CD4-positive, alpha-beta T cell treated with Interferon alpha-2 for 1 hour (primary cell): ENCODE data around the gene NHERF2.

ENCODE experiments used
- DNase-seq, 2 donors: peaks; one replicate each; pipeline ENCODE4 v3.0.0-alpha.2; 2020 to 2022

NHERF2 gene

GRCh38 chr16:2063861-2064260 is 37.2 kb downstream of the NHERF2 start:
- no peak for DNase-seq

- no peak for DNase-seq
Observed at GRCh38 chr16:2064368-2064945, 37.8 kb downstream of the NHERF2 start.

GRCh38 chr16:2066139-2066538 is 39.4 kb downstream of the NHERF2 start:
- no peak for DNase-seq

- DNase-seq: no peak
Observed at GRCh38 chr16:2070576-2071453, 44.1 kb downstream of the NHERF2 start.

GRCh38 chr16:2071454-2072202 is 44.9 kb downstream of the NHERF2 start:
- DNase-seq: no peak

GRCh38 chr16:2072926-2073325 is 46.2 kb downstream of the NHERF2 start:
- DNase-seq: no peak

- DNase-seq: no peak
Observed at GRCh38 chr16:2074071-2074470, 47.4 kb downstream of the NHERF2 start.

GRCh38 chr16:2075631-2076030 is 48.9 kb downstream of the NHERF2 start:
- DNase-seq: no peak

GRCh38 chr16:2076072-2076865 is 49.6 kb downstream of the NHERF2 start:
- no peak for DNase-seq

- no peak for DNase-seq
Observed at GRCh38 chr16:2077016-2077415, 50.3 kb downstream of the NHERF2 start.

- DNase-seq: no peak
Observed at GRCh38 chr16:2077696-2078095, 51.0 kb downstream of the NHERF2 start.

- DNase-seq: no peak
Observed at GRCh38 chr16:2078096-2078495, 51.4 kb downstream of the NHERF2 start.

GRCh38 chr16:2078691-2079090 is 52.0 kb downstream of the NHERF2 start:
- DNase-seq: no peak

GRCh38 chr16:2079311-2079800 is 52.7 kb downstream of the NHERF2 start:
- DNase-seq: no peak

- no peak for DNase-seq
Observed at GRCh38 chr16:2079991-2080390, 53.3 kb downstream of the NHERF2 start.

GRCh38 chr16:2081201-2082084 is 54.7 kb downstream of the NHERF2 start:
- no peak for DNase-seq

GRCh38 chr16:2082171-2082982 is 55.7 kb downstream of the NHERF2 start:
- no peak for DNase-seq

- DNase-seq: no peak
Observed at GRCh38 chr16:2082983-2083364, 56.3 kb downstream of the NHERF2 start.

- no peak for DNase-seq
Observed at GRCh38 chr16:2083409-2083808, 56.7 kb downstream of the NHERF2 start.

- DNase-seq: no peak
Observed at GRCh38 chr16:2083876-2084780, 57.4 kb downstream of the NHERF2 start.
